GM21381 (cell line): ENCODE data around the gene BNIP5.
"Not testable (repeated sequence)": the region's sequence is repeated elsewhere in the genome, so short reads cannot be mapped to it uniquely, and the experiment has no call there.

Experiments used
- ATAC-seq: cut with Tn5 transposase; IDR thresholded peaks from one replicate; pipeline ENCODE4 v1.9.1; 2021; ENCODE audit warnings: mild to moderate bottlenecking, moderate library complexity; ENCODE audit not compliant: unreplicated experiment

BNIP5 gene

GRCh38 chr6:36368421-36368820 is 31.7 kb upstream of the BNIP5 start:
- no peak for ATAC-seq

DNA sequence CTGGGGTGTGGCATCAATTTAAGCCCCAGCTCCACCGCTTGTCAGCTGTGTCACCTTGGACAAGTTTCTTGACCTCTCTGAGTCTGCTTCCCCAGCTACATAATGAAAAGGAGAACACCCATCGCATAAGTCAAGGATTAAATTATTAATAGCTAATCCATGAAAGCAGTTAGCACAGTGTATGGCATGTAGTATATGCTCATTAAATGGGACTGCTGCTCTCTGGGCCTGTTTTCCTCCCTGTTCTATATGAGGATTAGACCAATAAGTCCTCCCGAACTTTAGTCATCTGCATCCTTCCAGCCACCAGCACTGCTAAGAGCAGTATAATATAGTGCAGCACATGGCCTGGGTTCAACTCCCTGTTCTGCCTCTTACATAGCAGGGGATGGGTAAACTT is 31.1 kb upstream of the BNIP5 start:
- ATAC-seq = no peak

DNA sequence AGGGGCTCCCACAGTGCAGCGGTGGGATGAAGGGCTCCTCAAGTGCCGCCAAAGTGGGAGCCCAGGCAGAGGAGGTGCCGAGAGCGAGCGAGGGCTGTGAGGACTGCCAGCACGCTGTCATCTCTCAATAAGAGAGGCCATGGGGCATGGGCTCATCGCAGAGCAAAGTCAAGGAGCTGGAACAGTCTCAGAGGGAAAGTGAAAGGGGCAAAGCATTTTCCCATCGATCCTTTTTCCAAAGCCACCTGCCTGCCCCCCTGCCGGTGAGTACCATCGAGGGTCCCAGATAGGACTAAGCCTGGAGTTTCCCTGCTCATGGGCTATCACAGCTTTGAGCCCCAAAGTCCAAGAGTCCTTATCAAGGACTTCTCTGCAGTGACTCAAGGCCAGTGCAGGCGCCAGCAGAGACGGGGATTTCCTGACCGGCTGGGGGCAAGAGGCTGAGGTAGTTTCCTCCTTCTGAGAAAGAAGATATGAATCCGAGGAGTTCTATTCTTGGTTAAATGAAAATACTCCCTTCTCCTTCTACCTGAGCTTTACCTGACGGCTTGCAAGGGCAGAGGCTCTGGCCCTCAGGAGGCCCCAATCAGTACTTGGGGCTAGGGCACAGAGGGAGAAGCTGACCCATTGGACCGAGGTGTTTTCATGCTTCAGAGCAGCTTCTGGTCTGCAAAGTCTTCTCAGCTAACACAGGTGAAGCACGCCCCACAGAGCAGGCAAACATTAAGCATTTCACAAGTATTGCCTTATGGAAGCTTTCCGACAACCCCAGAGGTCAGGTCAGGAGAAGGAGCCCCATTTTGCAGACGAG is 28.2 kb upstream of the BNIP5 start:
- ATAC-seq = no peak

DNA sequence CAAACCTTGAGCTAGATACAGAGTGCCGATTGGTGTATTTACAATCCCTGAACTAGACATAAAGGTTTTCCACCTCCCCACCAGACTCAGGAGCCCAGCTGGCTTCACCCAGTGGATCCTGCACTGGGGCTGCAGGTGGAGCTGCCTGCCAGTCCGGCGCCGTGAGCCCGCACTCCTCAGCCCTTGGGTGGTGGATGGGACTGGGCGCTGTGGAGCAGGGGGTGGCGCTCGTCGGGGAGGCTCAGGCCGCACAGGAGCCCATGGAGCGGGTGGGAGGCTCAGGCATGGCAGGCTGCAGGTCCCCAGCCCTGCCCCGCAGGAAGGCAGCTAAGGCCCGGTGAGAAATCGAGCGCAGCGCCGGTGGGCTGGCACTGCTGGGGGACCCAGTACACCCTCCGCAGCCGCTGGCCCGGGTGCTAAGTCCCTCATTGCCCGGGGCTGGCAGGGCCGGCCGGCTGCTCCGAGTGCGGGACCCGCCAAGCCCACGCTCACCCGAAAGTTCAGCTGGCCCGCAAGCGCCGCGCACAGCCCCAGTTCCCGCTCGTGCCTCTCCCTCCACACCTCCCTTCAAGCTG is 27.5 kb upstream of the BNIP5 start:
- ATAC-seq = not testable (repeated sequence)

GRCh38 chr6:36363371-36363752 is 26.7 kb upstream of the BNIP5 start:
- ATAC-seq = not testable (repeated sequence)

DNA sequence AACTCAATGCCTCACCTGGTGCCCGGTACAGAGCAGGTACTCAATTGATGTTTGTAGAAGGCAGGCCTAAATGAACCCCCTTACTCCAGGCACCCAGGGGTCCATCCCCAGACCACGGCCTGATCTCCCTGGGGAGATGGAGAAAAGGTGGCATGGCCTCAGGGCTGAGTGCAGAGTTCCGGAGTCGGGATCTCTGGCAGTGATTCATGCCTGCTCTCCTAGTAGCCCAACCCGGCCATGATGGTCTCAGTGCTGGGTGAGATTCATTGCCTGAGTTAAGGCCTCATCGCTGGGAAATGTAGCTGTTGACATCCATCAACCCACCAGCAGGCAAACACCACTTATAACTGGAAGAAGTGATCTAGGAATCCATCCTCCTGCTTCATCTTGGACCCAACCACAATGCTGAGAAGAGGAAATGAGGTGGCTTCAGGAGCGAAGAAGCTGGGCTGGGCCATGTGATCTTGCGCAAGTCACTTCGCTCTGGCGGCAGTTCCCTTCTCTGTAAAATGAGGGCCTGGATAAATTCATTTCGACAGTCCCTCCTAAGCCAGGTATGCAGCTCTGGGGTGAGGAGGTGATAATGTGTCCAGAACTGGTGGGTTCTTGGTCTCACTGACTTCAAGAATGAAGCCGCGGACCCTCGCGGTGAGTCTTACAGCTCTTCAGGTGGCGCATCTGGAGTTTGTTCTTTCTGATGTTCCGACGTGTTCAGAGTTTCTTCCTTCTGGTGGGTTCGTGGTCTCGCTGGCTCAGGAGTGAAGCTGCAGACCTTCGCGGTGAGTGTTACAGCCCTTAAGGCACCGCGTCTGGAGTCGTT is 26.1 kb upstream of the BNIP5 start:
- no peak for ATAC-seq

- ATAC-seq = no peak
Observed at GRCh38 chr6:36361071-36361470, 24.4 kb upstream of the BNIP5 start.

- no peak for ATAC-seq
Observed at GRCh38 chr6:36360241-36361054, 23.8 kb upstream of the BNIP5 start.

GRCh38 chr6:36358226-36358915 is 21.7 kb upstream of the BNIP5 start:
- no peak for ATAC-seq

GRCh38 chr6:36357872-36358225 is 21.2 kb upstream of the BNIP5 start:
- no peak for ATAC-seq

GRCh38 chr6:36355819-36356218 is 19.1 kb upstream of the BNIP5 start:
- ATAC-seq = no peak

GRCh38 chr6:36353411-36353915 is 16.8 kb upstream of the BNIP5 start:
- ATAC-seq = no peak

- no peak for ATAC-seq
Observed at GRCh38 chr6:36352477-36353157, 15.9 kb upstream of the BNIP5 start.

DNA sequence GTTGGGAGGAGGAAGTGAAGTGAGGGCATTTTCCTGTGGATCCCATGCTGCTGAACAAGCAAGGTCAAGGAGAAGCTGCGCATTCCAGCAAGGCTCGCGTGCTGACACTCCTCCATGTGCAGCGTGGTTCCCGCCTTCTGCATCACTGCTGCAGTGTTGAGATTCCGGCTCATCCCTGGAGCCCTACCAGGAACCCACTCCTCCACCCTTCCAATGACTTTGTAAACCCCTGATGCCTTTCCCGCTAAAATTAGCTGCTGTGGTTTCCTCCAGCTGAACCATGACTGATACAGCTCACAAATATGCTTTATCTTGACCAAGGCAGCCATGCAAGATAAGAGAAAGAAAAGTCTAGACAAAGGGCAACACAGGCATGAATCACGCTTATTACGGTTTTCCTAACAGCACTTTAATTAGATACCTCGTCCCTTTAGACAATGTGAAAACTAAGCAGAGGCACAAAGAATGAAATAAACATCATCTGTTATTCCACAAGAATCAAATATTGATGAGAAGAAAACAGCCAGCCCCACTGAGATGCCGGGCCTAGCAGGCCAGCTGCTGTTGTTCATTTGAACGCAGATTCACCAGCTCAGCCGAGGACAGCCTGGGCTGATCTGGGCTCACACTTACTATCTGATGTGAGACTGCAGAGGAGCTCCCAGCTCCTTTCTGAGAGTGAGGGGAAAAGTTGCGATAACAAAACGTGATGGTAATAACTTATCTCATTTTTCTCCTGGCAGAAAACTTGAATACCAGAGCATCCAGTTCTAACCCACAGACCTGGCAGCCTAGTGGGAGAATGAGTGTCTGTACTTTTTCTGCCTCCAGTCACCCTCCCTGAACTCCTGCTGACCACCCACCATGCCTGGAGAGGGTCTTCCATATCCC is 14.2 kb upstream of the BNIP5 start:
- ATAC-seq = no peak

DNA sequence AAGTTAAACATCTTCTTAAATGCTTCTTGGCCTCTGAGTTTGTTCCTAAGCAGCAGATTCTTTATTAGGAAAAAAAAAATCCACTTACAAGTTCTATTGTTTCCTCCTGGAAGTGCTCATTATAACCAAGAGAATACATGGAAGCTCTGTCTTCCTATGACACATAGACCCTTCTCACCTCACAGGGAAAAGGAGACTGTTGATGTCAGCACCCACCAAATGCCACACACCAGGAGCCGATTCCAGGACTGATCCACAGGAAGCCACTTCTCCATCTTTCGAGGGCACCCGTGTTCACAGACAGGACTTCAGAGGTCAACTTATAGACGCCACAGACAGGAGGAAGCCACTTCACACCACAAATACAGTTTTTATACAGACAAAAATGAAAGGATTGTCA is 13.4 kb upstream of the BNIP5 start:
- no peak for ATAC-seq

- no peak for ATAC-seq
Observed at GRCh38 chr6:36349240-36349639, 12.6 kb upstream of the BNIP5 start.

- ATAC-seq = no peak
Observed at GRCh38 chr6:36347621-36348020, 10.9 kb upstream of the BNIP5 start.

- no peak for ATAC-seq
Observed at GRCh38 chr6:36346486-36347273, 10.0 kb upstream of the BNIP5 start.
